H1 (cell line): ENCODE measurements around the gene SNED1. TPM values are rescaled to one million over a fixed set of nuclear protein-coding genes. Genes with fewer than 3 reads are reported as not detected.

Experiments used
- CTCF ChIA-PET: fragments of 300-600 bp; sonication (Branson Sonifier 250); formaldehyde crosslinking; loops from one replicate; lab custom pipeline; 2021; ENCODE audit not compliant: partially characterized antibody; lab: Charles Lee
- POLR2A ChIA-PET: fragments of 300-600 bp; sonication (Branson Sonifier 250); formaldehyde crosslinking; loops from one replicate; lab custom pipeline; 2021; ENCODE audit warnings: inconsistent platforms; ENCODE audit not compliant: partially characterized antibody; lab: Charles Lee
- DNase-seq, 2 experiments: peaks; one replicate each; pipeline versions ENCODE4 v3.0.0 to v3.0.0-alpha.2; 2010 to 2022; ENCODE audit warnings: low spot score in 2 of 2, low read depth in 1 of 2, mixed read lengths in 1 of 2
- FAIRE-seq: peaks from 2 replicates; lab custom pipeline; 2011; peaks lifted over from hg19 to GRCh38; lab: Jason Lieb, UNC
- H2AFZ ChIP-seq: 2 replicates; pipeline ENCODE4 v1.8.1; 2012; ENCODE audit warnings: low read length, inconsistent platforms
- H2AK5ac ChIP-seq: 2 replicates; pipeline ENCODE4 v1.6.1; 2013; ENCODE audit warnings: low read depth, low read length
- H2BK120ac ChIP-seq: replicated peaks from 2 replicates; pipeline ENCODE3; 2013; ENCODE audit warnings: low read depth, low read length, inconsistent platforms
- H2BK12ac ChIP-seq: 2 replicates; pipeline ENCODE4 v1.6.1; 2013; ENCODE audit warnings: low read depth, low read length
- H2BK15ac ChIP-seq: 2 replicates; pipeline ENCODE4 v1.6.1; 2013; ENCODE audit warnings: low read length
- H2BK20ac ChIP-seq: 2 replicates; pipeline ENCODE4 v1.6.1; 2013; ENCODE audit warnings: low read length
- H2BK5ac ChIP-seq: 2 replicates; pipeline ENCODE4 v1.6.1; 2013; ENCODE audit warnings: low read depth, low read length
- H3K14ac ChIP-seq: 2 replicates; pipeline ENCODE4 v1.6.1; 2013; ENCODE audit warnings: inconsistent platforms; ENCODE audit not compliant: insufficient read length
- H3K18ac ChIP-seq: 2 replicates; pipeline ENCODE4 v1.6.1; 2013; ENCODE audit warnings: low read length; ENCODE audit errors: extremely low read depth
- H3K23ac ChIP-seq: 2 replicates; pipeline ENCODE4 v1.6.1; 2013; ENCODE audit warnings: inconsistent platforms; ENCODE audit not compliant: insufficient read length
- H3K23me2 ChIP-seq: 2 replicates; pipeline ENCODE4 v1.6.1; 2013; ENCODE audit warnings: low read depth, low read length
- H3K27ac ChIP-seq: 2 replicates; pipeline ENCODE4 v1.6.1; 2011; ENCODE audit warnings: low read depth, low read length, inconsistent platforms
- H3K27me3 ChIP-seq, 4 experiments: replicated peaks in 1 of 4; 1 replicate in 1 of 4; 2 replicates in 3 of 4; pipeline versions ENCODE4 v1.6.1 to v1.8.1; 2011 to 2013; ENCODE audit warnings: low read length in 3 of 4, mild to moderate bottlenecking in 3 of 4, inconsistent platforms in 2 of 4, mixed read lengths in 2 of 4, moderate library complexity in 1 of 4; ENCODE audit not compliant: control insufficient read depth in 3 of 4, insufficient read depth in 3 of 4; ENCODE audit errors: extremely low read depth in 1 of 4
- H3K36me3 ChIP-seq, 4 experiments: 2 replicates each; pipeline versions ENCODE4 v1.6.1 to v1.8.1; 2011 to 2013; ENCODE audit warnings: mild to moderate bottlenecking in 4 of 4, low read length in 3 of 4, moderate library complexity in 2 of 4, control low read depth in 1 of 4, inconsistent platforms in 1 of 4; ENCODE audit not compliant: insufficient read depth in 4 of 4, control insufficient read depth in 2 of 4
- H3K4ac ChIP-seq: replicated peaks from 2 replicates; pipeline ENCODE3; 2013; ENCODE audit warnings: low read length, low read depth, mixed read lengths, inconsistent platforms; ENCODE audit not compliant: insufficient read length
- H3K4me1 ChIP-seq, 4 experiments: replicated peaks in 1 of 4; 1 replicate in 1 of 4; 2 replicates in 3 of 4; pipeline versions ENCODE4 v1.6.1 to v1.8.1; 2011 to 2013; ENCODE audit warnings: low read length in 3 of 4, inconsistent platforms in 2 of 4, mixed read lengths in 1 of 4; ENCODE audit not compliant: insufficient read depth in 4 of 4, control insufficient read depth in 3 of 4
- H3K4me2 ChIP-seq, 2 experiments: 2 replicates each; pipeline versions ENCODE4 v1.6.1 to v1.8.1; 2011 to 2013; ENCODE audit warnings: low read depth in 2 of 2, low read length in 2 of 2, control low read depth in 1 of 2, inconsistent platforms in 1 of 2, mild to moderate bottlenecking in 1 of 2; ENCODE audit not compliant: insufficient read depth in 1 of 2
- H3K4me3 ChIP-seq, 4 experiments: fragments of 200-600, 300-600 bp in 1 of 4; sonication (generic), shearing (Covaris generic), sonication (Bioruptor Twin) in 1 of 4; 2 replicates each; pipeline versions ENCODE4 v1.5.1 to v1.8.1; 2011 to 2016; ENCODE audit warnings: low read length in 4 of 4, low read depth in 3 of 4, control low read depth in 2 of 4, inconsistent platforms in 2 of 4, mild to moderate bottlenecking in 2 of 4, mixed read lengths in 1 of 4, moderate library complexity in 1 of 4; ENCODE audit not compliant: insufficient read depth in 2 of 4; ENCODE audit errors: extremely low read depth in 1 of 4
- H3K56ac ChIP-seq: replicated peaks from 2 replicates; pipeline ENCODE3; 2013; ENCODE audit warnings: low read depth, mild to moderate bottlenecking, mixed read lengths, low read length, inconsistent platforms; ENCODE audit not compliant: insufficient read length
- H3K79me1 ChIP-seq: 2 replicates; pipeline ENCODE4 v1.6.1; 2013; ENCODE audit warnings: low read depth, low read length, control low read depth
- H3K79me2 ChIP-seq, 2 experiments: 2 replicates each; pipeline versions ENCODE4 v1.6.1 to v1.8.1; 2012 to 2013; ENCODE audit warnings: low read length in 2 of 2, mild to moderate bottlenecking in 2 of 2, inconsistent platforms in 1 of 2; ENCODE audit not compliant: insufficient read depth in 2 of 2, control insufficient read depth in 1 of 2
- H3K9ac ChIP-seq, 4 experiments: replicated peaks in 1 of 4; 1 replicate in 1 of 4; 2 replicates in 3 of 4; pipeline versions ENCODE4 v1.6.1 to v1.8.1; 2011 to 2013; ENCODE audit warnings: low read depth in 3 of 4, low read length in 3 of 4, control low read depth in 2 of 4, mild to moderate bottlenecking in 2 of 4, moderate library complexity in 2 of 4, inconsistent platforms in 1 of 4; ENCODE audit errors: extremely low read depth in 1 of 4
- H3K9me3 ChIP-seq, 2 experiments: 2 replicates each; pipeline versions ENCODE4 v1.6.1 to v1.8.1; 2012 to 2013; ENCODE audit warnings: mild to moderate bottlenecking in 2 of 2, moderate library complexity in 2 of 2, control low read depth in 1 of 2, inconsistent platforms in 1 of 2, low read depth in 1 of 2, low read length in 1 of 2, mixed read lengths in 1 of 2; ENCODE audit not compliant: insufficient read depth in 2 of 2
- H4K20me1 ChIP-seq, 2 experiments: replicated peaks in 1 of 2; 2 replicates each; pipeline versions ENCODE3 to v1.8.1; 2011 to 2013; ENCODE audit warnings: inconsistent platforms in 2 of 2, low read length in 2 of 2, mild to moderate bottlenecking in 1 of 2; ENCODE audit not compliant: insufficient read depth in 2 of 2, control insufficient read depth in 1 of 2
- H4K5ac ChIP-seq: 2 replicates; pipeline ENCODE4 v1.6.1; 2013; ENCODE audit warnings: low read length, low read depth, mixed read lengths, inconsistent platforms; ENCODE audit not compliant: insufficient read length
- H4K8ac ChIP-seq: 2 replicates; pipeline ENCODE4 v1.8.0; 2013; ENCODE audit warnings: mild to moderate bottlenecking, moderate library complexity, low read length, inconsistent platforms; ENCODE audit not compliant: insufficient read depth; ENCODE audit errors: extremely low read depth
- H4K91ac ChIP-seq: replicated peaks from 2 replicates; pipeline ENCODE3; 2013; ENCODE audit warnings: low read length, mixed read lengths, inconsistent platforms; ENCODE audit not compliant: insufficient read length
- CEBPB ChIP-seq: IDR thresholded peaks from 2 replicates; pipeline ENCODE4 v1.6.1; 2012; ENCODE audit warnings: low read depth, low read length
- RBBP5 ChIP-seq: IDR thresholded peaks from 2 replicates; pipeline ENCODE4 v1.7.1; 2012; ENCODE audit warnings: low read depth, mild to moderate bottlenecking, inconsistent platforms, low read length, moderate library complexity, borderline replicate concordance
- SRF ChIP-seq: IDR thresholded peaks from 2 replicates; pipeline ENCODE4 v1.6.1; 2011; ENCODE audit warnings: mild to moderate bottlenecking, low read depth, low read length, moderate library complexity
- TBP ChIP-seq: IDR thresholded peaks from 2 replicates; pipeline ENCODE4 v1.6.1; 2011; ENCODE audit warnings: low read depth, low read length, improper control_type of control experiment
- whole genome bisulfite sequencing, 2 experiments: shearing (Covaris generic) in 1 of 2; methylation state at CpG; one replicate each; pipeline versions ENCODE4 v1.1.6 to v1.1.7; 2013 to 2015; ENCODE audit warnings: low lambda C conversion rate in 2 of 2, mixed read lengths in 2 of 2, inconsistent platforms in 1 of 2, low coverage in 1 of 2, missing lambda C conversion rate in 1 of 2; ENCODE audit not compliant: insufficient replicate concordance in 2 of 2, insufficient coverage in 1 of 2, insufficient read length in 1 of 2; ENCODE audit errors: extremely low coverage in 1 of 2, missing lambda C conversion rate in 1 of 2; 5-methylcytosine and 5-hydroxymethylcytosine counted together
- polyA plus RNA-seq, 7 experiments: library from polyadenylated mRNA; depleted of rRNA in 3 of 7; stranded (reverse) in 5 of 7; unstranded in 2 of 7; fragments of >200 nt in 5 of 7; fragments of 200-250 nt in 2 of 7; gene quantifications; 1 replicate in 5 of 7; 2 replicates in 1 of 7; 4 replicates in 1 of 7; pipeline versions ENCODE4 v1.2.1 to v1.2.3, GENCODE V29; 2011 to 2013; ENCODE audit warnings: missing spikeins in 2 of 7, mixed read lengths in 2 of 7
- total RNA-seq: library from RNA; stranded (reverse); fragmentation: NEBNext Ultra II Directional; extraction: Animal tissue kit (Norgen Biotek cat#: 25700); gene quantifications from 2 replicates; pipeline ENCODE4 v1.2.1, GENCODE V29; 2021

Gene SNED1
- total and polyA plus RNA-seq, 2 of the 8 experiments (the other 6 are each of a cell fraction or from before 2014, with no cell fraction given), result 1.9 TPM

DNA sequence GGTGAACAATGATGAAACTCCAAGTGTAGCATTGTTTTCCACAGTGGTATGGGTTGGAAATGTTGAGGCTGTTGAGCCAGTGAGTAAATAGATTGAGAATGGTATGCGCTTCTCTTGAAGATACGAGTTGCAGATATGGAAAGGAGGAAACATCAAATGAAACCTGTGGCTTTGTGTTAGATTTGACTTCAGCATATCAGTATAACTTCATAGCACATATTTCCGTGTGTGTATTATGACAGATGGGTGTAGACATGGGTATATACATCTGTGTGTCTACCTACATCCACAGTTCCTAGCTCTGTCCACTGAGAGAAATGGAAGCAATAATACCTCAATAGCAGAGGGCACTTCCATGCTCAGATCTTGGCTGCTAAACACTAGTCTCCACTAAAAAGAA, 8.0 kb downstream of the SNED1 start:
- H4K8ac ChIP-seq, result no peak overlapping the region
- H2AFZ ChIP-seq, result no peak overlapping the region
- H3K23ac ChIP-seq, result no peak overlapping the region
- H2BK120ac ChIP-seq, result no peak overlapping the region
- no peaks in the 10 kb centered on the region for H3K79me1 ChIP-seq
- H3K9ac ChIP-seq, result no peak overlapping the region
- no peak overlapping the region for H2BK15ac ChIP-seq
- H3K79me2 ChIP-seq, result no peaks in the 10 kb centered on the region
- POLR2A ChIA-PET, result no interaction called here
- H3K4me2 ChIP-seq, result no peak overlapping the region
- no peak overlapping the region for H4K5ac ChIP-seq
- no peaks in the 10 kb centered on the region for H3K36me3 ChIP-seq
- H3K27me3 ChIP-seq, result no peaks in the 10 kb centered on the region
- no peak overlapping the region for H2BK12ac ChIP-seq
- H3K14ac ChIP-seq, result no peak overlapping the region
- H3K56ac ChIP-seq, result no peak overlapping the region
- CTCF ChIA-PET, result interaction anchor here (0.9 kb wide), 1 partner anchor 23 kb away, joined by 3 read pairs; no protein-coding TSS in a partner anchor
- no peak overlapping the region for H2BK20ac ChIP-seq
- H4K91ac ChIP-seq, result no peak overlapping the region
- H3K23me2 ChIP-seq, result peaks cover 2% of the 10 kb centered on the region; the same call in 1 of the 2 replicates
- FAIRE-seq (no peak), DNase-seq (no peak)
- H3K4ac ChIP-seq, result no peak overlapping the region
- no peak overlapping the region for H3K4me3 ChIP-seq
- H2BK5ac ChIP-seq, result no peak overlapping the region
- H3K9me3 ChIP-seq, result peaks cover 11 to 13% of the 10 kb centered on the region in 2 experiments
- no peaks in the 10 kb centered on the region for H4K20me1 ChIP-seq
- H3K18ac ChIP-seq, result no peak overlapping the region
- 85% methylated on average over 3 of the region's 3 CpGs; no CpG with 5 or more reads in 1 of the 2 experiments for WGBS, 2 experiments
- no peak overlapping the region for H2AK5ac ChIP-seq
- H3K4me1 ChIP-seq, result peaks cover 0 to 19% (median 15%) of the 10 kb centered on the region in 4 experiments; a peak in 6 of 7 replicates
- H3K27ac ChIP-seq, result no peak overlapping the region
- no peak for TF ChIP-seq RBBP5
- TF ChIP-seq TBP, result no peak
- no peak for TF ChIP-seq SRF
- no peak for TF ChIP-seq CEBPB
